Activated CD4-positive, alpha-beta T cell treated with anti-CD3 and anti-CD28 coated beads, Interleukin-2, amount 50 U/mL, for 4 hours (primary cell): ENCODE data around the gene MRPS22.

Experiments
- DNase-seq, 2 experiments: peaks; one replicate each; pipeline ENCODE4 v3.0.0-alpha.2; 2020

MRPS22 gene

DNA sequence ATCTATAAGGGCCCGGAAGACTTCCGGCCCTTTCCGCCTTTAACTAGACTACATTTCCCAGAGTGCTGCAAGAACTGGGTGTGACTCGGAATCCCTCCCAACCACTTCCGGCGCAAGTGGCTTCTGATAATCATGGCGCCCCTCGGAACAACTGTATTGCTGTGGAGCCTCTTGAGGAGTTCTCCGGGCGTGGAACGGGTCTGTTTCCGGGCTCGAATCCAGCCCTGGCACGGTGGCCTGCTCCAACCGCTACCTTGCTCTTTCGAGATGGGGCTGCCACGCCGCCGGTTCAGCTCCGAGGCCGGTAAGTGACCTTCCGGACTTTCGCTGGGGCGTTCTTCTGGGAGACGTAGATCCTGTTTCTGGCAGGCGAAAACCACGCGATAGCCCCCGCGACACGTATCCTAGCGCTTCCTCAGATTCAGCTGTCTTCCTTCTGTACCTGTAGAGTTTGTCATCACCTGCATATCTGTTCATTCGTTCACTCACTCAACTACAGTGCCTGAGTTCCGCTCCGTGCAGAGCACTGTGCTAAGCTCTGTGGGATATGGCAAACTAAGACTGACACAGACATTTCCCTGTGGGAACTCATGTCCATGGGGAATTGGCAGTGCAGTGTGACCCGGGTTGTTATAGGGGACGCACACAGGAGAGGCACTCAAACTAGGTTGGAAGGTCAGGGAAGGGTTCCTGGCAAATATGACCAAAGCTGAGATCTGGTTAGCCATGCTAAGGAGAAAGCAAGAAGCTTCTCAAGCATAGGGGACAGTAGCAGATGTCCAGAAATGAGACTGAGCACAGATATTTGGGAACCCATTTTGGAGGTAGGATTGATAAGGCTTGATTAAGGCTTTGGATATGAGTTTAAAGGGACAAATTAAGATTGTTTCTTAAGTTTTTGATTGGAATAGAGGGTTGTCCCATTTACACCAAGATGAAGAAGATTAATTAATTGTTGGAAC lies at the start of gene MRPS22:
TSS of gene MRPS22 (plus strand) at position 126 of the 962 bp plus-strand sequence. CDS start at position 133, 7 bp downstream.
- DNase-seq: peak; percentile 70 to 71

DNA sequence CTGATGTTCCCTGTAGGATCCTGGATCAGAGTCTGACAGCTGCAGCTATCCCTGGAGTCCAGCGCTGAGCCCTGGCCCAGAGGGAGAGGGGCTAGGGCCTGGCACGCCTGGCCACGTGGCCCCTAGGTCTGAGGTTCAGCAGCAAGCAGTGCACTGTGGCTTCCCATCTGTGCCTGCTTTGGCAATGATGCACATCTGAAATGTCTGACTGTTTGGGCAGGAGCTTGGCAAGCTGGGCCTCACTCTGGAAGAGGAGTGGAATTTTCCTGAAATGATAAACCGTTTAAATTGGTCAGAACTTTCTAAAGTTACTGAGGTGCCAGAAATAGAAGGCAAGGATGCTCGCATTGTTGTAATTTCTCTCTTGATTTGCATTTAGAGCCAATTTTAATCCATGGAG lies 48.8 kb upstream of the MRPS22 start:
- no peak for DNase-seq

- DNase-seq: no peak
Observed at GRCh38 chr3:139296141-139296718, 47.6 kb upstream of the MRPS22 start.

GRCh38 chr3:139297588-139298311 lies 46.1 kb upstream of the MRPS22 start:
- no peak for DNase-seq

DNA sequence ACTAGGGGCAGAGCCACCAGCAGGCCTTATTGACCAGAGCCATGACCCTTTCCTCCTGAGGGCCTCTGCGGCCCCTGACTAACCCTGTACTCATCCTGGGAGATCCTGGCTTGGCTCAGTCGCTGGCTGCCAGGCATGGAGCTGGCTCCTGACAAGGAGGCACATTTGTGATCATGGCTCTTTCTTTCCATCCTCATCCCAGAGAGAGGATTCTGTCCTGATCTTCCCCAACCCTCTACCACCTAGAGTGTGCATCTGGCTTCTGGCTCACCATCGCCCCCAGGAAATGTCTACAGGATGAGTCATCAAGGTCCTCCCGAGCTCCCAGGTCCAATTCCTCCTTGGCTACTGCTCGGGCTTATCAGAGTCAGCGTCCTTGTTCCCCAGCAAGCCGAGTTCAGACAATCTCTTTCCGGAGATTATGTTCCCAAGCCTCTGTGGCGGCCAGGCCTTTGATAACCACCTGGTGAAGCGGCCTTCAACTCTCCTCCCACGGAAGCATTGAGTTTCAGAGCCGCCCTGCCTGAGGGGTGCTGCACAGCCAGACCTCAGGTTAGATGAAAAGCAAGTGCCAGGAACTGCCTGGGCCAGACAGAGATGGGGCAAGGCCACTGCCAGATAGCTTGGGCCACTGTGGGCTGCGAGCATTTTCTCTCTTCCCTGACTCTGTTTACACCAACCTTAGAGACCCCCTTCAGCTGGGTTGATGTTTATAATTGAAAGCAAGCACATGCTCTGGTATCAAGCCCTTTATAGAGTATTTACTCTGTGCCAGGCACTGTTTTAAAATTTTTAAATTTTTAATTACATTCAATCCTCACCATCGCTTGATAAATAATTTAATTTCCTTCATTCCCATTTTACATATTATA lies 44.3 kb upstream of the MRPS22 start:
- no peak for DNase-seq

DNA sequence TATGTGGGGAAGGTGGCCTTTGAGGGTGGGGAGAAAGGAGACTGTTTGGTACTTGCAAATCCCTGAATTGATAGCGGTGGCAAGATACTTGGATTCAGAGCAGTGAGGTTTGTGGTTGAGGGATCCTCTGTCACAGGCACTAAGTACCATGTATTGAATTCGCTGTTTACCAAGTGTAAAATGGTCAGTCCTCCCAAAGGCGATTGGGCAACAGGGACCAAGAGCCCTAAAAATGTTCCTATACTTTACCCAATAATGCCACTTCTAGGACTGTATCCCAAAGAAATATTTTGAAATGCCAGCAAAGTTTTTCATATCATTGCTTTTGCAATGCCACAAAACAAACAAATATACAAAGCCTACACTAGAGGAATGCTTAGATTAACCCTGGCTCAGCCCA lies 43.4 kb upstream of the MRPS22 start:
- DNase-seq: no peak

- DNase-seq: no peak
Observed at GRCh38 chr3:139301183-139301582, 42.6 kb upstream of the MRPS22 start.

GRCh38 chr3:139301654-139302053 lies 42.2 kb upstream of the MRPS22 start:
- DNase-seq: no peak

- no peak for DNase-seq
Observed at GRCh38 chr3:139302084-139302800, 41.6 kb upstream of the MRPS22 start.

- no peak for DNase-seq
Observed at GRCh38 chr3:139302801-139303113, 41.1 kb upstream of the MRPS22 start.

- no peak for DNase-seq
Observed at GRCh38 chr3:139303216-139303615, 40.6 kb upstream of the MRPS22 start.

DNA sequence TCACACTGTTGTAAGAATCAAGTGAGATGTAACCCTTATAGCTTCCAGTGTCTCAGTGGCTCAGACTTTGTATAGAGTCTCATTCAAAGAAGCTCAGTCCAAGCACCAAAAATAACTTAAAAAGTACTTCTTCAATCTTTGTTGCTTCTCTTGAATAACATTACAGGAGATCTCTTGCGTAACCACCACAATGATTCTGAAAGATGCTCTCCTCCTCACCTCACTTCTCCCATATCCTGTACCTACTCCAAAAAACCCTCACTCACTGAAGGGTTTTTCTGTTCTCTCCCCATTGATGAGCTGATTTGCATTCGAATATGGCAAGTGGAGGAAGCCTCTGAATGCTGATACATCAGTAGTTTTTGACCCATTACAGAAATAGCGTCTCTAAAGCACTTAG lies 39.4 kb upstream of the MRPS22 start:
- DNase-seq: no peak

DNA sequence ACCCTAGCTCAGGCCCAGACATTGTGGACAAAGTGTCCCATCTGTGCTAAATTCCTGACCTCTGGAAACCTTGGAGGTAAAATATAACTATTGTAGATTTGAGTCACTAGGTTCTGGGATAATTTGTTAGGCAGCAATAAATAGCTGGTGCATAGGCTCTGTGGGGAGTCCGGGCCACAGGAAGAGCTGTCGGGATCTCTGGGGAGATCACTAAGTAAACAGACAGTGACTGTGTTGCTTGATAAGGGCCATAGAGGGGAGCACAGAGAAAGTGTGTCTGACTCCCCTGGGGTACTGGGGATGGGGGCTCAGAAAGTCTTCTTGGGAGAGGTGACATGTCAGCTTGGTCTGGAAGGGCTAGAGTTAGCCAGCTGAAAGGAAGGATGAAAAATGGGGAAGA lies 37.7 kb upstream of the MRPS22 start:
- DNase-seq: no peak

DNA sequence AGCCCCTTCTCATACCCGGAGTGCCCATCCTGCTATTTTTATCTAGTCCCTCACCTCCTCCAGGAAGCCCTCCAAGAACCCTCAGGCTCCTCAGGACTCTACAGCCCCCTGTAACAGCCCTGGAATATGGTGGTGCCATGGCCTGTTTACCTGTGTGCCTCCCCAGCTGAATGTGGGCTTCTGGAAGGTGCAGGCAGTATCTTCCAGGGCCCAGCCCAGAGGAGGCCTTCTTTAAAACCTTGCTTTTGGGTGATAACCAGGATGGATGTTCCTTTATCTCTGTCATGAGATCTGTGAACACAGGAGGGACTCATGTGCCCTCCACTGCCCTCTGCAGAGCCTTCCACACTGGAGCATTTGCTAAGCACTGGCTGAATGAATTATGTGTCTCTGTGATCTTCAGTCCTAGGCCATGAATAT lies 36.7 kb upstream of the MRPS22 start:
- no peak for DNase-seq

DNA sequence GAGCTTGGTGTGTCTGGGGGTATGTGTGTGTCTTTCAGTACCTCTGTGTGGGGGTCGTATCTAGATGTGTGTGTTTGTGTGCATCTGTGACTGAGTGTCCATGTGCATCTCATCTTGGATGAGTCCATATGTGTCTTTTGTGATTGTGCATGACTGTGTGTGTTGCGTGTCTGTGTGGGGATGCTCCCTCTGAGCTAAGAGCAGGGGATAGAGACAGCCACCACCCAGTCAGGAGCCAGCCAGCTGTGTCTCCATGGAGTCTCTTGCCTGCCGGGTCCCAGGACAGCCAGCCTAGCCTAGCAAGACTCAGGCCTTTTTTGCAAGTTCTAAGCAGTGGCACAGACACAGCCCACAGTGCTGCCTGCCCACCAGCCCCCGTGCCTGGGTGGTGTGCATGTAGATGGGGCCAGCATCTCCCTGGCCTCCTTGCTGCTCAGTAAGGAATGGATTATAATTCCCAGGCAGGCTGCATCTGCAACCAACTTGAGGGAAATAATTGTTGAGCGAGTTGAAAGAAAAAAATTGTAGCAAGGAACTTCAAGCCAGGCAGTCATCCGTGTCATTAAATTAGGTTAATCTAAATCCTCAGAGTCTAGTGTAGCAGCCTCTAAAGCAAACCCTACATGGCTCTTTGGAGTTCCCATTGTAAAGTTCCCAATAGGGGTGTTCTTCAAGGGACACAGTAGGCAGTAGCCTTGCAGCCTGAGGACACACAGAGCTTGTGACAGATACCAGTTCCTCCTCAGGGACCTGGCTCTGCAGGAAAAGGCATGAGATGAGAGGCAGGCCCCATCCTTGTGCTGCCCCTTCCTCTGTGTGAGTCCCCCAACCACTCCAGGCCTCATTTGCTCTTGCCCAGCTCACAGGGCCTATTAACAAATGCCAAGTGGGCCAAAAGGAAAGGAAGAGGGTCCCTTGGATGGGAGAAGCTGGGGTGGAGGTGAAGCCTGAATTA lies 35.9 kb upstream of the MRPS22 start:
- no peak for DNase-seq

DNA sequence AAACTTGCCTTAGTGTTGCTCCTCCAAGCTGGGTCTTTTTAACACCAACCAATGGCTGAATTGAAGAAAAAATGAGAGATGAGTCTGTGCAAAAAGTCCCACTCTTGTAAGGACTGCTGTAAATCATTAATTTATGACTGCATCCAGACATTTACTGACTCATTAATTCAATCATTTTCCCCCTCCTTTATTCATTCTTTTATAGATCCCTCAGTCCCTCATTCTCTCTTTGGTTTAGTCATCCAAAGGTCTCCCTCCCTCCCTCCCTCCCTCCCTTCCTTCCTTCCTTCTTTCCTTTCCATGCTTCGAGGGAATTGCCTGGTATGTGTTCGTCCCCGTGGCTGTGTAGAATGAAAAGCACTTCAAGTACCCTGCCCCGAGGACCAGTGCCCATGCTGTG lies 35.3 kb upstream of the MRPS22 start:
- no peak for DNase-seq

DNA sequence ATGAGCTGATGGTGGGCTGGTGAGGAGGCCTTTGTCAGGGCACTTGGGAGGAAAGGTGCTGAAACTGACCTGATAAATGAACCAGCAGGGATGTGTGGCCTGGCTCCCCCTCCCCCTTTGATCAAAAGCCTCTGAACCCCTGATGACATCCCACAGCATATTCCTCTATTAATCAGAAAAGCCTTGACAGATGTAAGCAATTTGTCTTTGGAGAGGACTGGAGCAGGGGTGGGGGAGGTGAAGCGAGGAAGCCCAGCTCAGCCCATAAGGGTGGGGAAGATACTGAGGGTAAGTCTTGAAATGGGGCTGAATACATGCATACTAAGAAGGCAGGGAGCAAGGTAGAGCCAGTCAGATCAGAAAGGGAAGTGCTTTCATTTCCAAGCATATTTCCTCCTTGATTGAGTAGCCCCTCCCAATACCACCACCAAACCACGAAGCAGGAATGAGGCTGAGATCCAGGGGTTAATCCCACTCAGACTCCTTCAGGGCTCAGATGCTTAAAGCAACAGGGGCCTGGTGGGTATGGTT lies 34.7 kb upstream of the MRPS22 start:
- no peak for DNase-seq

DNA sequence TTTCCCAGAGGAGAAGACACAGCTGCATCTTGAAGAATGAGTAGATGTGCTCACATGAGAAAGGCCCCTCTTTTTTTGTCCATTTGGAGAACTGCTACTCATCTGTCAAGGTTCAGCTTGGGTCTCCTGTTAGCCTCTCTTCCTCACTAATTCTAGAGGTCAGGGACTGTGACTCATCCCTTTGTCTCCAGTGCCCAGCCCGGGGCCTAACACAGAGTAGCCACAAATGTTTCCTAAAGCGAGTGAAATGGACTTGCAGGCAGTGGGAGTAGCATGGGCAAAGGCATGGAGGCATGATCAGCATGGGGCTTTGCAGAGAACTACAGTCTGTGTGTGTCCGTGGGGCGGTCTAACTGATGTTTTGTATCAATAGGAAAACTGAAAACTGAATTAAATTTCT lies 33.9 kb upstream of the MRPS22 start:
- no peak for DNase-seq

DNA sequence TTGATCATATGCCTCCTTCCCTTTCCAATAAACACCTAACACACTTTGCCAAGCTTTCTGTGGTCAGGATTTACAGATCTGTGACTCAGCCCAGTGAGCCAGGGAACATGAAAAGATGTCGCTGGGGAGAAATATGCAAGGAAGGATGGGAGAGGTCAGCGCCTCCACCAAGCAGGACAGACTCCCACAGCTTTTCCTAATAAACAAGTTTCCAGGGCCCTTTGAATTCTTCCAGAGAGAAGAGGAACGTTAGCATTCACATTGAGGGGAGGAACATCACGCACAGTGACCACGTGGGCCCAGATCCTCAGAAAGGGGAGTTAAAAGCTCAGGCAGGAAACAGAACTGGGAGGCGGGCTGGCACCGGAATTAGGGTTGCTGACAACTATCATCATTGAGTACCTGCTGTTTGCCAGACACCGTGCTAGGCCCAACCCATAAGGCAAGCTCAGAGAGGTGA lies 33.3 kb upstream of the MRPS22 start:
- DNase-seq: no peak

- no peak for DNase-seq
Observed at GRCh38 chr3:139311557-139311956, 32.3 kb upstream of the MRPS22 start.

- no peak for DNase-seq
Observed at GRCh38 chr3:139312416-139312815, 31.4 kb upstream of the MRPS22 start.
